ENCODE results near the gene SEZ6L2. TPM values are rescaled to one million over a fixed set of nuclear protein-coding genes. Genes with fewer than 3 reads are reported as not detected.

SEZ6L2 gene
- total and polyA plus RNA-seq, 2 of the 8 experiments (the other 6 are each of a cell fraction or from before 2014, with no cell fraction given), result 43.5 to 47.7 TPM

- no peak for TF ChIP-seq CHD7 (IDR thresholded peaks at IDR 0.05; ENCODE audit: insufficient replicate concordance, low read length)
- TF ChIP-seq JUND (IDR thresholded peaks at IDR 0.05; ENCODE audit: low read length), result no peak
- TF ChIP-seq, protein P1, sequence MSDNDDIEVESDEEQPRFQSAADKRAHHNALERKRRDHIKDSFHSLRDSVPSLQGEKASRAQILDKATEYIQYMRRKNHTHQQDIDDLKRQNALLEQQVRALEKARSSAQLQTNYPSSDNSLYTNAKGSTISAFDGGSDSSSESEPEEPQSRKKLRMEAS (IDR thresholded peaks at IDR 0.05), result no peak
- no peak for TF ChIP-seq TAF1 (IDR thresholded peaks at IDR 0.05; ENCODE audit: low read depth, low read length)
- TF ChIP-seq EP300 (IDR thresholded peaks at IDR 0.05; ENCODE audit: borderline replicate concordance in 1 of 2, low read depth in 2 of 2, low read length in 2 of 2), result no peak
- no peak for TF ChIP-seq SRF (IDR thresholded peaks at IDR 0.05; ENCODE audit: low read depth, low read length)
- TF ChIP-seq KDM5A (IDR thresholded peaks at IDR 0.05; ENCODE audit: low read length), result no peak
Observed at GRCh38 chr16:29896841-29897240, 2.5 kb downstream of the SEZ6L2 start (continued).
